ENCODE measurements around the gene GPR171. TPM values are rescaled to one million over a fixed set of nuclear protein-coding genes. Genes with fewer than 3 reads are reported as not detected.
"Not testable (repeated sequence)": the region's sequence is repeated elsewhere in the genome, so short reads cannot be mapped to it uniquely, and the experiment has no call there.

GPR171 gene
- total and polyA plus RNA-seq, 12 donors: 0.31 to 3.7 (median 0.50) TPM; not detected in 6

DNA sequence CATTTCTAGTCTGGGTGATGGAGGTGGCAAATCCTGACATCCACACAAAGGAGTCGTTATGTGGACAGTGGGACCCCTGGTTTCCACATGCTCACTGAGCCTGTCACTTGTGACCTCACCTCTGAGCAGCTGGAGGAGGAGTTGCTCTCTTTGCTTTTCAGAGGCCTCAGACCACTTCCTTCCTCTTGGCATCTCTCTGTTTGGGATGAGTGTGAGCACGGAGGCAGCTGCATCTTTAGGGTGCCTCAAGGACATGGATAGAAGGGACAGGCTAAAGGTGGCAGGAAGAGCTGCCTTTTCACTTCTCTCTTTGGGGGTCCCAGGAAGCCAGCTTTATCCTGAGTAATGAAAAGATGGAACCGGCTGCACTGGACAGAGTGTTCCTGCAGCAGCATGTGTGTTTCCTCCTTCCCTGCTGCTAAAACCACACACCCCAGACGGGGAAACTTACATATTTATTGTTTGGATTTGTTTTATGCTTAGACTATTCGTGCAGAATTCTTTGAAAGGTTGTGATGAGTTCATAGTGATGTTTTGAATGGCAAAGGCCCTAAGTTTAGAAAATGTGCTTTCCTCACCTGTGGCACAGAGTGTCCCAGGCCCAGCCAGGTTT, 31.8 kb downstream of the GPR171 start:
- Histone ChIP-seq H3K4me1 (peaks cover 0 to 47% (median 3%) of the 10 kb centered on the region in 9 donors), H3K27ac (peak overlapping the region in 3 of 10 donors; percentile 40 to 79 (median 42)), H3K36me3 (no peaks in the 10 kb centered on the region), H3K27me3 (no peaks in the 10 kb centered on the region), H3K4me3 (no peak overlapping the region), H3K9me3 (no peaks in the 10 kb centered on the region)
- TF ChIP-seq CTCF (IDR thresholded peaks at IDR 0.05): no peak
- intact Hi-C loops (cut with DNase I): loop anchor here in 2 of 10 donors (2.0 to 5.0 kb wide), 2 partner anchors 112 to 156 kb away; partner anchors contain the start of gene P2RY13 (in 1 of the 2)
- peak; percentile 27 to 75 (median 58) for ATAC-seq
- peak in 1 of 2 donors; percentile 14 for DNase-seq
- 50 to 58% methylated on average over 5 of the region's 5 CpGs for WGBS, 2 donors

GRCh38 chr3:151169948-151170679, 32.9 kb downstream of the GPR171 start:
- H3K4me3 ChIP-seq, H3K27me3 ChIP-seq, H3K9me3 ChIP-seq, H3K36me3 ChIP-seq: not testable (repeated sequence)
- intact Hi-C loops (cut with DNase I): loop anchor here in 9 of 10 donors (2.0 to 5.0 kb wide), 4 partner anchors 57 to 157 kb away; partner anchors contain the start of gene P2RY13 (in 2 of the 9)
- Histone ChIP-seq H3K4me1 (peaks cover 0 to 47% (median 3%) of the 10 kb centered on the region in 9 donors), H3K27ac (peak overlapping the region in 4 of 10 donors; percentile 40 to 79 (median 42))
- ATAC-seq (peak; percentile 65 to 83 (median 77)), DNase-seq (peak; percentile 30 to 38)
- WGBS, 2 donors: 85 to 89% methylated on average over 9 of the region's 9 CpGs

DNA sequence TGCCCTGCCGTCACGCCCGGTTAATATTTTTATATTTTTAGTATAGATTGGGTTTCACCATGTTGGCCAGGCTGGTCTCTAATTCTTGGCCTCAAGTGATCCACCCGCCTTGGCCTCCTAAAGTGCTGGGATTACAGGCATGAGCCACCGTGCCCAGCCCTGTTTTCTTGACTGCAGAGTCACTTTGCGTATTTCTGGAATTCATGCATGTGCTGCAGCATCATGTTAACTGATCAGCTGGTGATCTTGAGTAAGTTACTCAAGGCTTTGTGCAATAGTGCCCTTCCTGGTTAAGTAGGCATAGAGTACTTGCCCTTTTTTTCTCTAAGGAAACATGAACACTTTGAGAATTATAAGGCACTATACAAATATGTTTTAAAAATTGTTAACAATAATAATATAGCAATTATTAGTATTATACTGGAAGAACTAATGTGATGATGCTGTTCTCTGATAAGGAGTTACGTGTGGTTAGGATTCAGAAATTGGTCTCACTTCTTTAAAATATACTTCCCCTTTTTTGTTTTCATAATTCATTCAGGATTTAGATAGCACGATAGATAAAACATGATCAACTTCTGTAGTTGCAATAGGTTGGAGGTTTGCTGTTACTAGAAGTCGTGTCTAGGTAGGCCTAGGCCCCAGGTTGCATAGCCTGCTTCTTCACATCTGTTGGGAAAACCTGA, 33.6 kb downstream of the GPR171 start:
- DNase-seq (no peak), ATAC-seq (peak in 4 of 8 donors; percentile 22 to 48 (median 42))
- no peak for TF ChIP-seq CTCF (IDR thresholded peaks at IDR 0.05)
- peaks cover 0 to 42% (median 3%) of the 10 kb centered on the region in 9 donors for H3K4me1 ChIP-seq
- no peak overlapping the region for H3K4me3 ChIP-seq
- no peaks in the 10 kb centered on the region for H3K27me3 ChIP-seq
- H3K36me3 ChIP-seq: no peaks in the 10 kb centered on the region
- intact Hi-C loops (cut with DNase I): loop anchor here in 9 of 10 donors (2.0 to 5.0 kb wide), 4 partner anchors 58 to 158 kb away; partner anchors contain the start of gene P2RY13 (in 1 of the 9)
- WGBS, 2 donors: 90 to 93% methylated on average over 9 of the region's 9 CpGs
- H3K27ac ChIP-seq: peak overlapping the region in 2 of 10 donors; percentile 13 to 79
- H3K9me3 ChIP-seq: no peaks in the 10 kb centered on the region

GRCh38 chr3:151168269-151169094, 34.5 kb downstream of the GPR171 start:
- intact Hi-C loops (cut with DNase I): loop anchor here (1.0 to 5.0 kb wide), 5 partner anchors 59 to 159 kb away; partner anchors contain the start of gene P2RY13 (in 1 of the 10)
- no peak overlapping the region for H3K4me3 ChIP-seq
- peak; percentile 34 to 88 (median 79) for TF ChIP-seq CTCF (IDR thresholded peaks at IDR 0.05)
- H3K9me3 ChIP-seq: no peaks in the 10 kb centered on the region
- no peaks in the 10 kb centered on the region for H3K27me3 ChIP-seq
- ATAC-seq: peak; percentile 61 to 87 (median 76)
- H3K4me1 ChIP-seq: peaks cover 0 to 42% (median 3%) of the 10 kb centered on the region in 9 donors
- H3K36me3 ChIP-seq: no peaks in the 10 kb centered on the region
- 25% methylated on average over 7 of the region's 7 CpGs for WGBS, 2 donors
- peak overlapping the region in 2 of 10 donors; percentile 13 to 79 for H3K27ac ChIP-seq
- peak; percentile 78 to 83 for DNase-seq
